ENCODE measurements around the gene SLC38A8.
A peak's percentile ranks its signal among the peaks of the same experiment; 100 is the strongest.

The SLC38A8 gene

DNA sequence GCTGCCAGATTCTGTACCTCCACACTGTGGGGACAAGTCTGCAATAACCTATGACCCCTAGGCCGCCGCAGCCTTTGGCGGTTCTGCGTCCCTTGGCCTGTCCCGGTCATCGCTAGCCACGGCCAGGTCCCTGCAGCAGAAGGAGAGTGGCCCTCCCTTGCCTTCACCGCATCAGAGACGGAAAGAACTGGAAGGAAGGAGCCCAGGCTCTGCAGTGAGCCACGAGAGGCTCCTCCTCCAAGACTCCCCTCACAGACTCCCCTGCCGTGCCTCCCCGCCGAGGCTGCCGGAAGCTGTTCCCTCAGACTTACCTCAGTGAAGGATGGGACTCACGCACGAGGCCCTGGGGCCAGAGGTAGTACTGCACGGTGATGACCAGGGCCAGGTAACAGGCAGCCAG lies 11.0 kb downstream of the SLC38A8 start:
- DNase-seq (ENCODE audit: low read depth in 2 of 2), result no peak

DNA sequence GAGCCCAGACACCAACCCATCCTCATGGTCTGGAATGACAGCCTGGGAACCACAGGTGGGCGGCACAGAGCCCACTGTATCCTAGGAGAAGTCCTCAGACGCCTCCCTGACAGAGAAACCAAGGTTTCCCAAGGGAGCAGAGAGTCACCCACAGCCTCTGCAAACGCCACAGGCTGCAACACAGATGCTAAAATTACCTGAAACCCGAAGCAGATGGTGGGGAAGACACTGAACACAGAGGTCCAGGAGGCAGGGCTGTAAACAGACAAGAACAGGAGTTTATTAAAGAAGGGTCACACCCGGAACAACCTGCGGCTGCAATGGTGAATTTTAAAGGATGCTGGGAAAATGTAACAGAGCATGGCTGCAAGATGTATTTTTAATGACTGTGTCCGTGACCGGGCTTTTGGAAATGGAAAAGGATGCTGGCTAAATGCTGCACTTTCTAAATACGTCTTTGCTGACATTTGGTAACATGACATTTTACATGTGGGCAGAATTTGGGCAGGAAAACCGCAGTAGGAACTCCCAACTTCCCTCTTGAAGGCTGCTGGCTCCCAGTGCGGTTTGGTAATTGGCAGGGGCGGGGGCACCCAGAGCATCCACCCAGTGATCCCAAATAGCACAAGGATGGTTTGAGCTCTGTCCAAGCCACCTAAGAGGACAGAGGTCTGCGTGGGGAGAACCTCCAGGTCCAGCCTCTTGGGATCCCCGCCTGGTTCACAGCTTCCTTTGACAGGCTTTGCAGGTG lies 13.1 kb downstream of the SLC38A8 start:
- no peak for DNase-seq (ENCODE audit: low read depth in 2 of 2)

DNA sequence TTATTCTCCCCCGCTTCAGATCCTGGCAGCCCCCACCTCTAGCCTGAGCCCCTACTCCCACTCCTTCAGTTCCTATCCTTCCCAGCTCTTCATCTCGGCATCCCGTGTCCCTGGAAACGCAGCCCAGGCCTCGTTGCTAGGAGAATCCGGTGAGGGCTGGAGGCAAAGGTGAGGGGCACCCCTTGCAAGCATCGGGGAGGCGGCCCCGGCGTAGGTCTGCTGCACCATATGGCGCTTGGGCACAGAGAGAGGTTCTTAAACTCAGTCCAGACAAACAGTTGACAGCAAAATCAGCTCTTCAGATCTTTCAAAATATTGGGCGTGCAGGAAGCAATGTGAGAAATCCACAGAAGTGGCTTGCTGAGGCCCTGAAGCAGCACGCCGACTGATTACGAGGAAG lies 15.0 kb downstream of the SLC38A8 start:
- DNase-seq (ENCODE audit: low read depth in 2 of 2), result no peak

DNA sequence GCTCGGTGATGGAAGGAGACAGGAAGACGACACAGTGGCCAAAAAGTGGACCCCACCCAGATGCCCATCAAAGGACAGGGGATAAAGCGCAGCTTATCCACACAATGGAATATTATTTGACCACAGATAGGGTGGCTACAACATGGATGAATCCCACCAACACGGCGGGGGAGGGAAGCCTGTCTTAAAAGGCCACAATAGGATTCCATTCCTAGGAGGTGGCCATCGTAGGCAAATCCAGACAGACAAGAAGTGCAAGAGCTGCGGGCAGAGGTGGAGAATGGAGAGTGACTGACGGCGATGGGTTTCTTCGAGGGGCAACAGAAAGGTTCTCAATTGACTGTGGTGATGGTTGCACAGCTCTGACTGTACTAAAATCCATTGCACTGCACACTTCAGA lies 16.0 kb downstream of the SLC38A8 start:
- no peak for DNase-seq (ENCODE audit: low read depth in 2 of 2)

DNA sequence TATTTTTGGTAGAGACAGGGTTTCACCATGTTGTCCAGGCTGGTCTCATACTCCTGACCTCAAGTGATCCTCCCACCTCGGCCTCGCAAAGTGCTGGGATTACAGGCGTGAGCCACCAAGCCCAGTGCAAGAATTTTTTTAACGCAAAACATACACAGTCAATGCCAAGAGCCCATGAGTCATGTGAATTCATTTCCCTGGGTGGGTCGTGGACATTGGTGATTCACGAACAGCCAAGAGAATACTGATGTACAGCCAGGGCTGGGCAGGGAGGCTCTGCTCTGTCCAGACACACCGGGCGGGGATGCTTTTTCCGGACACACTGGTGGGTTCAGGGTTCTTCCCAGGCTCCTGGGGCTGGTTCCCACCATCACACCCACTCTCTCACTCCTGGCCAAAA lies 17.7 kb downstream of the SLC38A8 start:
- DNase-seq (ENCODE audit: low read depth in 2 of 2), result no peak

DNA sequence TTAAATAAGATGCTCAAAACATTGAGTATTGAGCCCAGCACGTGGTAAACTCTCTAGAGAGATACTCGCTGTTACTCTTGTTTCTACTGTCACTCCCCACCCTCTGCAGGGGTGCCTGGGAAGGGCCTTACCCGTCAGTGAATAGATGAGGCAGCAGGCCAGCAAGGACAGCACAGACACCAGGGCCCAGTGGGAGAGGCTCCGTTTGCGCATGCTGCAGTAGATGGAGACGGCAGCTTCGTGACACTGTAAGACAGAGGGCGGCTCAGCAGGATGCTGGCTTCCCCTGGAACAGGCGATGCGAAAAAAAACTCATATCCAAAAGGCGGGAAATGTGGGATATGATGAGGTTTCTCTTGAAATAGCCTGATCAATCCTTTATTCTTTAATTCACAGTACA lies 20.0 kb downstream of the SLC38A8 start:
- DNase-seq (ENCODE audit: low read depth in 2 of 2), result no peak

DNA sequence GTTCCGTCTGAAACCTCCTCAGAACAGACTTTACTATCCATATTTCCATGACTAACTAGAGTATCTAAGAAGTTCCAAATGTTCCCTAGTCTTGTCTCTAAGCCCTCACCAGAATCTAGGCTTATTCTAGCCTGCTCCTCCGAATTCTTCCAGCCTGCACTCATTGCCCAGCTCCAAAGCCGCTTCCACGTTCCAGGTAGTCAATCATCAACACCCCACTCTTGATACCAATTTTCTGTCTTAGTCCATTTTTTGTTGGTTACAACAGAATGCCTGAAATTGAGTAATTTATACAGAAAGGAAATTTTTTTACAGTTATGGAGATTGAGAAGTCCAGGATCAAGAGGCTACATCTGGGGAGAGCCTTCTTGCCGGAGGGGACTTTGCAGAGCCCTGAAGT lies 21.1 kb downstream of the SLC38A8 start:
- DNase-seq (ENCODE audit: low read depth in 2 of 2), result no peak

DNA sequence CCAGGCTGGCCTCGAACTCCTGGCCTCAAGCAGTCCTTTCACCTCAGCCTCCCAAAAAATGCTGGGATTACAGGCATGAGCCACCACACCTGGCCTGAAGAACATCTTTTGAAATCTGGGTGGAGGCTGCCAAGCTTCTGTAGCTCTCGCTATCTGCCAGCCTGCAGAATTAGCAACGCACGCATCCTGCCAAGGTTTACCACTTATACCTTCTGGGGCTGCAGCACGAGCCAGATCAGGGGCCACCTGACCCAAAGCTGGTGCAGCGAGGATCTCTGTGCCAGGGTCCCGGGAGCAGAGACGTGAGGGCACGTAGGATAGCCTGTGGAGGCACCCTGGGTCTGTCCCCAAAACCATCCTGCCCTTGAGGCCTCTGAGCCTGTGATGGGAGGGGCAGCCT lies 22.2 kb downstream of the SLC38A8 start:
- no peak for DNase-seq (ENCODE audit: low read depth in 2 of 2)

DNA sequence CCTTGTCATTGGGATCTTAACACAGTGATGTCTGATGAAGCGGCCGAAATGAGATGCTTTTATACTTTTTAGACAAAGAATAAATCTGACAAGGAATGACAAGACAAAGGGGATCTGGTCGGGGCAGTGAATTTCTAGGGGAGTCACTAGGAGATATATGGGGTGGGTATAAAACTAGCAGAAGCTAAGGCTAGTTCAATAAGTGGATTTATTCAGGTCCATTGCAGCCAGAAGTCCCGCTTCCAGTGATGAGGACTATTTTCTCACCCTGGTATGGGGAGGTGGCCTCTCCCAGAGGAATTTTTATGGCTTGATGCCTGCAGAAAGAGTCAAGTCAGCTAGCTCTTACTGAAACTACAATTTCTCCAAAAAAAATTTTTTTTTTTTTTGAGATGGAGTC lies 23.9 kb downstream of the SLC38A8 start:
- no peak for DNase-seq (ENCODE audit: low read depth in 2 of 2)

DNA sequence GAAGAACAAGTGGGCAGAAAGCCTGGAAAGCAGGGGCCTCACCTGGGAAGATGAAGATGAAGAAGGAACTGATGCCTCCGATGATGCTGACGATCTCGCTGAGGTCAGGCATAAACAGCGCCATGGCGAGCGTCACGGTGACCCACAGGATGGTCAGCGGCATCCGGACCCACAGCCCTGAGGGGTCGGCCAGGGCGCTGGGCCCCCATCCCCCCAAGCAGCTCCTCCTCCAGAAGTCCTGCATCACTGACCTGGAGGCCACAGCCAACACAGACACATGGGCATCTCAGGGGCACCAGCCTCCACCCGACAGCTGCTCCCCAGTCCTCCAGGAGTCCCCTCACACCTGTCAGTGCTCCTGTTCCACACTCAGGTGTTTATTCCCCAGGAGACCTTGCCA lies 26.1 kb downstream of the SLC38A8 start:
- no peak for DNase-seq (ENCODE audit: low read depth in 2 of 2)

DNA sequence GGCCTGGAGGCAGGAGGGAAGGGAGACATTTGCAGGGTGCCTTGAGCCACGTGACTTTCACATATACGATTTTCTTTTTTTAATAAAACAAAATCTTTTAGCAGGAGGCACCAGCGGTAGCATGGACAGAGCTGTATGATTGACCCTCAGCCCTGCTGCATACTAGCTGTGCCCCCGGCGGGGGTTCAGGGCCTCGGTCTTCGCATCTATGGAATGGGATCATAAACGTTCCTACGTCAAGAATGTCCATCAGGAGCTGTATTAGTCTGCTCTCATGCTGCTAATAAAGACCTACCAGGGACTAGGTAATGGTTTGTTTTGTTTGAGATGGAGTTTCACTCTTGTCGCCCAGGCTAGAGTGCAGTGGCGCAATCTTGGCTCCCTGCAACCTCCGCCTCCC lies 27.2 kb downstream of the SLC38A8 start:
- DNase-seq (ENCODE audit: low read depth in 2 of 2), result no peak

DNA sequence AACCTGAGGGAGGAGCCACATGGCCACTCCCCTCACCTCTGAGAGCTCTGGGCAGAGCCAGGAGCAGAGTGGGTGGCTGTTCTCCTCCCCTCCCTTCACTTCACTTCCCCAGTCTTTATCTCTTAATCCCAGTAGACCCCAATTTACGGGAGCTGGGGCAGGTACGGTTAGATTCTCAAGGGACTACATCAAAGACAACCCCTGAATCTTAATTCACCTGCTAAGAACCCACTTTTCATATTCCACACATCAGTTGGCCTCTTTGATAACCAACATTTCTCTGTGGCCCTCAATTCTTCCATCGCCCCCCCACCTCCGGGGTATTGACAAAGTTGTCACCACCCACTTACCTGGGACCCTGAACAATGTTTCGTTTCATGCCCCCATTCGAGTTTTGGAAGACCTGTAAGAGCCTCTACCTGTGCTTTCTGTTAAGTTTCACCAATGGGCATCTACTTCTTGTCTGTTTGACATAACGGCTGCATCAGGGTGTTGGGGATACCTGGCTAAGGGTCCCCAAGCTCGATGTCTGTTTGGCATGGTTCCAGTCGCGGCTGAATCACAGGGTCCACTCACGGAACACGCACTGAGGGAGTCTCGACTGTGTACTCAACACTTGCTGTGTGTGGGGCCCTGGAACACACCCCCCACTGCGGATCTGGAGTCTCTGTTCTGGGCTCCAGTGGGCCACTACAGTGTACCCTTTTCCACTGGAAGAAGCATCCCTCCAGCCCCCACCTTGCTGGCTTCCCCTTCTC lies 27.8 kb downstream of the SLC38A8 start:
- no peak for DNase-seq (ENCODE audit: low read depth in 2 of 2)

DNA sequence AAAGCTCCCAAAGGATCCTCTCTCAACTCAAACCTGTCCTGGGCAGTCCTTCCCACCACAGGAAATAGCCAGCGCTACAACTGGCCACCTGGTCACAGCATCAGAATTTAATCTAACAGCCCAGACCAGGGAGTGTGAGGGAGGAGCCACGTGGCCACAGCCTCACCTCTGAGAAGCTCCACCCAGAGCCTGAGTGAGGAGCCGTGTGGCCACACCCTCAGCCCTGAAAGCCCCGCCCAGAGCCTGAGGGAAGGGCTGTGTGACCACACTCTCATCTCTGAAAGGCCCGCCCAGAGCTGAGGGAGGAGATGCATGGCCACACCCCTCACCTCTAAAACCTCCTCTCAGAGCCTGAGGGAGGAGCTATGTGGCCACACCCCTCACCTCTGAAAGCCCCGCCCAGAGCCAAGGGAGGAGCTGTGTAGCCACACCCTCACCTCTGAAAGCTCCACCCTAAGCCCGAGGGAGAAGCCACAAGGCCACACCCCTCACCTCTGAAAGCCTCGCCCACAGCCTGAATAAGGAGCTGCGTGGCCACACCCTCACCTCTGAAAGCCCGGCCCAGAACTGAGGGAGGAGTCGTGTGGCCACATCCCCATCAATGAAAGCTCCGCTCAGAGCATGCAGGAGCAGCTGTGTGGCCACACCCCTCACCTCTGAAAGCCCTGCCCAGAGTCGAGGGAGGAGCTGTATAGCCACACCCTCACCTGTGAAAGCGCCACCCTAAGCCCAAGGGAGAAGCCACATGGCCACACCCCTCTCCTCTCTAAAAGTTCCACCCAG lies 28.6 kb downstream of the SLC38A8 start:
- peak; percentile 18 to 56 for DNase-seq (ENCODE audit: low read depth in 2 of 2)

DNA sequence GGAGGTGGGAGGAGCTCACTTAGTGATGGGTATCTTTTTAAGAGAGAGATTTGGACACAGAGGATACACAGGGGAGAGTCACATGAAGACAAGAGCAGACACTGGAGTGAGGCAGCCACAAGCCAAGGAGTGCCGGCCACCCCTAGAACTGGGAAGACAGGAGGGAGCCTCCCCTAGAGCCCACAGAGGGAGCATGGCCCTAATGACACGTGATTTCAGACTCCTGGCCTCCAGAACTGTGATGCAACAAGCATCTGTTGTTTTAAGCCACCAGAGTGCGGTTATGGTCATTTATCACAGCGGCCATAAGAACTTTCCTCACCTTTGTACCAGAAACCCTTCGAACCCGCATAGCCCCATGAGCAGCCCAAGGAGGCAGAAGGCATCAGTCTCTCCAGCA lies 33.3 kb downstream of the SLC38A8 start:
- DNase-seq (ENCODE audit: low read depth in 2 of 2), result no peak

DNA sequence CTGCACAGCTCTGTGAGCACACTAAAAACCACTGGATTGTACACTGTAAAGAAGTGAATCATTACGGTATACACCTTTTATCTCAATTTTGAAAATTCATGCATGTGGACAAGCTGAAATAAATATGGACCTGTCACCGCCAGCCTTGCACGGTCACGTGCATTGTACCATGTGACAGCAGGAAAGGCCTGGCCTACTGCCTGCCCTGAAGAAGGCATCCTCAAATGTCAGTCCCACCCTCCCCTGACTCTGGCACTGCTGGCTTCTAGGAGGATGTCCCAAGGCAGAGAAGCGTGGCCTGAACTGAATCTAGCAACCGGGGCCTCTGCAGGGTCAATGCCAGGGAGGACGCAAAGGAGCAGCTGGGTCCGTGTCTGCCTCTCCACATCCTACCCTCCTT lies 34.6 kb downstream of the SLC38A8 start:
- no peak for DNase-seq (ENCODE audit: low read depth in 2 of 2)

DNA sequence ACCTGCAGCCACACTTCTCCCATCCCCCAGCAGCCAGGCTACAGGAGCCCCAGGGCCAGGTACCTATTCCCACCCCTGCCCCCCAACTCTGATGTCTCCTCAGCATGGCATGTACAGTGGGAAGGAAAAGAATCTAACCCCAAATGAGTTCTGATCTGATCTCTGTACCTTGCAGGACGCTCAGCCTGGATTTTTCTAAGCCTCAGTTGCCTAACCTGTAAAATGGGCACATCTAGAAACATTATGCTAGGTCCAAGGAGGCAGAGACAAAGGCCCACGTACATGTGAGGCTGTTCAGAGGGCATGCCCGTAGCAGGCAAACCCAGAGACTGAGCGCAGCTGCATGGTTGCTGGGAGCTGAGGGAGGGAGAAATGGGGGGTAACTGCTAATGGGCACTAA lies 35.1 kb downstream of the SLC38A8 start:
- DNase-seq (ENCODE audit: low read depth in 2 of 2), result no peak

DNA sequence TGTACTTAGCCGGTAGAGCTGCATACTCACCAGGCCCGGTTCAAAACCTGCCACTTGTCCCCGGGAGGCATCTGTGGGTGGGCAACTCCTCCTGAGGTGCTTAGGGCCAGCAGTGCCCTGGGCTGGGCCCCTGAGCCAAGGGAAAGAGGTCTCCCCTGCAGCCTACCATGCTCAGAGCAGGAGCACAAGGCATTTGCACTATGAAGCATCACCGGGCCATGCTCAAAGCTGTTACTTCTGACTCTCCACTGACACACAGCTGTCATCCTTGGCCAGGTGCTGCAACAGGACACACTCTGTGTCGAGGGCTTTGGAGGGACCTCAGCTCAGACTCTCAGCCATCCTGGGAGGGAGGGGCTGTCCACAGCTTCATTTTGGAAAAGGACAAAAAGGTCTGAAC lies 37.2 kb downstream of the SLC38A8 start:
- DNase-seq (ENCODE audit: low read depth in 2 of 2), result no peak

DNA sequence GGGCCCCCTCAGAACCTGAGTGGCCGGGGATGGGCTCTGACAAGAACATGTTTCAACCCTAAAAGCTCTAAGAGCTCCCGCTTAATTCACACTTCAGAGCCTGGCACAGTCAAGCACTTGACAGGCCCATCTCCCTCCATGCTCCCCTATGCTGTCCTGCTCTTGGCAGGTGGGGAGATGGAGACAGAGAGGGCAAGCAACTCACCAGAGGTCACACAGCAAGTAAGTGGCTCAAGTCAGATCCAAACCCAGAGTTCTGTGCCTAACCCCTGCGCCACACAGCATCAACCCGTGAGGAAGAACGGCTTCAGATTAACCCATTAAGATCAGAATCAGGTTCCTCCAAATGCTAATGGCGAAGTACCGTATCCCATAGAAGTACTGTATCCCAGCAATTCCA lies 38.2 kb downstream of the SLC38A8 start:
- DNase-seq (ENCODE audit: low read depth in 2 of 2), result no peak

DNA sequence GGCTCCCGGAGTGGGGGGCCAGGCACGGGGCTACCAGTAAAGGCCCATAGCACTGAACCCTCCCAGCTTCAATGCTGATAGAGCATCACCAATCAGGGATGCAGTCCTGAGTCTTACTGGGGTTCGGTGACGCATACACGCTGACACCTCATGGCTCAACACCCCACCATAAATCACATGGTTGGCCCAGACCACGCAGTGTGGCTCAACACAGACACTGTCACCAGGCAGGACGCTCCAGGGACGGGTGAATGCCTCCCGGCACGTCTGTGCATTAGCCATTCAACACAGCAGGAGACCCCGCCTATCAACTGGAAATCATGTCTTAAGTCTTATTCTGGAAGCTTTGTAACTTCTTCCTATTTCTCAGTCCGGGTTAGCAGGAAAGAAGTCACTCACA lies 39.6 kb downstream of the SLC38A8 start:
- DNase-seq (ENCODE audit: low read depth in 2 of 2), result no peak

DNA sequence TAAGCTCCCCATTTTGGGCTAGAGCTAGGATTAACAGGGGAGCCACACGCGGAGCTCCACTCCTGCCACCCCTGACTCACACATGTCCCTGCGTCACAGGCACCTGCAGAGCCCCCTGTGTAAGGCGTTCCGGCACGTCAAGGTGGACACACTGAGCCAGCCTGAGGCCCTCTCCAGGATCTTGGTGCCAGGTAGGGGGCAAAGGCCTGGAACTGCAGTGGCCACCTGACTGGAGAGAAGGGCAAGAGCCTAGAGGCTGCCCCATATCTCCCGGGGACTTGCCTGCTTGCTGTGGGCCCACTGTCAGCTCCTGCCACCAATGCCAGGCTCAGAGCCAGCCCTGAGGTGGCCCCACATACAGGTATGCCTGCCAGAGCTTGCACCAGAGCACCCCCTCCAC lies 40.9 kb downstream of the SLC38A8 start:
- DNase-seq (ENCODE audit: low read depth in 2 of 2), result no peak

DNA sequence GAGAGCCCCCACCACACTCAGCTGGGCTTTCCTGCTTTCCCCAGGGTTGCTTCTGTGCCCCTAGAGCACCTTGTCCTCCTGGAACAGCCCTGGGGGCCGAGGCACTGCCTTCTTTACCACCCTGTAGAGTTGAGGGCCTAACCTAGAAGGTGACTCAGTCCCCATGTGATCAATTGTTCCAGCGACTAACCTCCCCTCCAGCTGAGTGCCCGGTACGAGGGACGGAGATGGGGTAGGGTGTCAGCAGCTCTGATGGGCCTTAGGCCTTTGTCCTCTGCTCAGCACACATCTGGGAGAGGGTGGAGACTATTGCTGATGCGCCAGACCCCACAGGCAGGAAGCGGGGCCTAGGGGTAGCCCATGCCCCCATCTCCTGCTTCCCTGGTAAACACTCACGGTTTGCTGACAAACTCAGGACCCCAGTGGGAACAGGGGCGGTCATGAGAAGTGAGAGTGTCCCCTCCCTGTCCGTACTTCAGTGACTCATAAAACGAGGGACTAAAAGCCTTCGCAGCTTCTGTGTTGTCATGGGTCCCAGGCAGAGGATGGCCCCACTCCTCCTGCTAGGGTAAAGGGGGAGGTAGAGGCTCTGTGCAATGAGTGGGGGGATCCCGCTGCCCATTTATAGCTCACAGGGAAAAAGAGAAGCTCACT lies 41.5 kb downstream of the SLC38A8 start:
- no peak for DNase-seq (ENCODE audit: low read depth in 2 of 2)

DNA sequence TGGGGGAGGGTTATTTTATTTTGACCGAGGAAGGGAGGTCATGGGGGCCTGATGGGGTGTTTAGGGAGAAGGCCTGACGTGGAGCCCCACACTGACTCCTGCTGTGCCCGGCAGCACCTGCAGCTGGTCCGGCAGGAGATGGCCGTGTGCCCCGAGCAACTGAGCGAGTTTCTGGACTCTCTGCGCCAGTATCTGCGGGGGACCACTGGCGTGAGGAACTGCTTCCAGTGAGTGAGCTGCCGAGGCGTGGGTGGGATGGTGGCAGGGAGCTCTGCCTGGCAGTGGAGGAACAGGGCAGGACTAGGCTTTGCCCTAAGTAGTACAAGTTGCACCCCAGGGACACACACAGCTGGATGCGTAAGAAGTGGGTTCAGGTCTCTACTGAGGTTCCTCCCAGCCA lies 44.5 kb downstream of the SLC38A8 start:
- DNase-seq (ENCODE audit: low read depth in 2 of 2), result no peak
